Hematopoietic multipotent progenitor cell treated with erythropoietin and hydrocortisone succinate and interleukin-3 and kit ligand, for 15 days (in vitro differentiated cells): ENCODE measurements around the gene JMJD1C.
A peak's percentile ranks its signal among the peaks of the same experiment; 100 is the strongest.
"Not testable (repeated sequence)": the region's sequence is repeated elsewhere in the genome, so short reads cannot be mapped to it uniquely, and the experiment has no call there.

ENCODE experiments used
- DNase-seq: peaks from one replicate; pipeline ENCODE4 v3.0.0-alpha.2; 2015; ENCODE audit warnings: low spot score

Gene JMJD1C

DNA sequence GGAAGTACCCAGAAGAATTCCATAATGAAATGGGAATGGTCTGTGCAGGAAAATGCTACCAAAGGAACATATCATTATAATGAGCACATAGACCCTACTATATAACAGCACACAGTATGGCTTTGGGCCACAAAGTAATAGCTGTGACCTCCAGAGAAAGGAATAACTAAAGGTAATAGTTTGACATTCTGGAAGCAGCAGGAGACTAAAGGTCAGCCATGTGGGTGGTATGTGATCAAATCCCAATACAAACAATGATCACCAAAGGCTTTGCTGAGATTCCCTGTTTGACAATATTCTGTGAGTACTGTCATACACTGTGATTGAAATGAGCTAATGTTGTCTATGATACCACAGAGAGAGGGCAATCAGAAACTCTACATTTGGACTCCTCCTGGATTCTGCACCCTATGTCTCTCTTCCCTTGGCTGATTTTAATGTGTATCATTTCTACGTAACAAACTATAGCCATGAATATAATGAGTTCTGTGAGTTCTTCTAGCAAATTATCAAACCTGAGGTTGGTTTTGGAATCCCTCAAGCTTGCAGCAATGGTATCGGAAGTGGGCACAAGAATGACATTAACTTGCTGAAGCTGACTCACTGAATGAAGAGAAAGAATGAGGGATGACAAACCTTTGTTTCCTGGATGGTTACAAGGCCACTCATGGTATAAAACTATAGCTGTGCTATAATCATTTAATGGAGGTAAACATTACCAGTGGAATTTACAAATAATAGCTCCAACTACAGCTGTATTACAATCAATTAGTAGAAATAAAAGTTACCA lies 99.6 kb downstream of the JMJD1C start:
- DNase-seq = no peak

DNA sequence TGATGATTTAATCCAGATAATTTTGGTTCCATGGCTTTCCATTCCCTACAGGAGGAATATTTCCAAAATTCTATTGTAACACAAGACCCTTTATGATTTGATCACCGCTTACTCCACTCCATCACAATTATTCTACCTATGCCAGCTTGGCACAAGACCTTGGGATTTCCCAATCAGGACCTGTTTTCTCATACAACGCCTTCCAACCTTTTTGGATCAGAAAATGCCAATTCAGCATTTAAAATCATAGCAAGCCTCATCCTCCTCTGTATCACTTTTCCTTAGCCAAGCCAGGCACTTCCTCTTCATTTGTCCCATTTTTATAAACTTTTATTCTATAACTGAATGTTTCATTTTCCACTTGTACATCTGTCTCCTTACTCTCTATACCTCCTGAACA lies 100.9 kb downstream of the JMJD1C start:
- no peak for DNase-seq

DNA sequence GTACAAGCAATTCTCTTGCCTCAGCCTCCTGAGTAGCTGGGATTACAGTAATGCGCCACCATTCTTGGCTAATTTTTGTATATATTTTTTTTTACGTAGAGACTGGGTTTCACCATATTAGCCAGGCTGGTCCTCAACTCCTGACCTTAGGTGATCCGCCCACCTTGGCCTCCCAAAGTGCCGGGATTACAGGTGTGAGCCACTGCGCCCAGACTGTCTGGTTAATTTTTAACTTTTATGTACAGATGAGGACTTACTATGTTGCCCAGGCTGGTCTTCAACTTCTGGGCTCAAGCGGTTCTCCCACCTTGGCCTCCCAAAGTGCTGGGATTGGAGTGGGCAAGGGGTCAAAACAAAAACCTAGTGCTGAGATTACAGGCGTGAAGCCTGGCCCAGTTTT lies 101.8 kb downstream of the JMJD1C start:
- no peak for DNase-seq

DNA sequence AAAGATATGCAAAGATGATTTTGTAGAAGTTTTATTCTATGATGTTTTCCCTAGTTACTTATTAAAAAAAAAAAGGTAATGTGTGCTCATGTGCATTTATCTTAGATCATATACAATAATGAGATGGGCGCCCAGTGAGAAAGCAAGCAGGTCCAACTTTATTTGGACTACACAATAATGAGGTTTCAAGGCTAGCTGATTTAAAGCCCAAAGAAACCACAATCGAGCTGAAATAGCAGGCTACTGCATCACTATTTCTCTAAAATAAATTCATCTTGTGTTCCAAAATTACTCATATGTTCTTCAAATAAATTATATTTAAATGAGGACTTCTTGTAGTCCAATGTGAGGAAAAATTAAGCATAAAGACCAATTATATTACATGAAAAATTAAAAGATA lies 110.1 kb downstream of the JMJD1C start:
- no peak for DNase-seq

DNA sequence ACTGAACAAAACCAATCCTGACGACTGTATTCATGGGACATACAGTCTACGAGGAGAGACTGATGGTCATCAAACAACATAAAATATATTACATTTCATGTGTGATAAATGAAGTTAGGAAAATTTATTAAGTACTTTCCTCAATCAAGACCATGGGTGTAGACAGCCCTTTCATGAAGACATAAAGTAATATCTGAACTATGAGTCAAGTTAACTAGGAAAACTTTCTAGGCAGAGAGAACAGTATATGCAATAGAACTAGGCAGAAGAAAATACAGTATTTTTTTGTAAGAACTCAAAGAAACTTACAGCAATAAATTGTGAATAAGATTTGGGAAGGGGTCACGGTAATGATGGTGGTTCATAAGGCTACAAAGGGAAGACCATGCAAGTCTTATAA lies 112.8 kb downstream of the JMJD1C start:
- no peak for DNase-seq

DNA sequence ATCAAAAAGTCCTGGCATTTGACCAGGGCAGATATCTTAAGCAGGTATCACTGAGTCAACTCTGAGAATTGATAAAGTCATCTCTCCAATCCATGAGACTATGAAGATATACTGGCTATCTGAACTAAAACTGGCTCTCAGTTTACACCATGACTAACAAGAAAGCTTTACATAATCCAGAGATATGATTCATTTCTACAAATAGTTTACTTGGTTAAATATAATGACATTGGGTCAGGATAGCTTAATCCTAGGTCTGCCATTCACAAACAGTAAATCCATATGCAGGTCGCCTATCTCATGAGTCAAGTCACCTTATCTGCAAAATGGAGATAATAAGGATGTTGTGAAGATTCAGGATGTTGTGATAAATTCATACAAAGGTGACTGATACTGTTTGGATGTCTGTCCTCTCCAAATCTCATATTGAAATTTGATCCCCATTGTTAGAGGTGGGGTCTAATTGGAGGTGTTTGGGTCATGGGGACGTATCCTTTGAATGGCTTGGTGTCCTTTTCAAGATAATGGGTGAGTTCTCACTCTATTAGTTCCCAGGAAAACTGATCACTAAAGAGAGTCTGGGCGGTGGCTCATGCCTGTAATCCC lies 117.4 kb downstream of the JMJD1C start:
- DNase-seq = no peak

DNA sequence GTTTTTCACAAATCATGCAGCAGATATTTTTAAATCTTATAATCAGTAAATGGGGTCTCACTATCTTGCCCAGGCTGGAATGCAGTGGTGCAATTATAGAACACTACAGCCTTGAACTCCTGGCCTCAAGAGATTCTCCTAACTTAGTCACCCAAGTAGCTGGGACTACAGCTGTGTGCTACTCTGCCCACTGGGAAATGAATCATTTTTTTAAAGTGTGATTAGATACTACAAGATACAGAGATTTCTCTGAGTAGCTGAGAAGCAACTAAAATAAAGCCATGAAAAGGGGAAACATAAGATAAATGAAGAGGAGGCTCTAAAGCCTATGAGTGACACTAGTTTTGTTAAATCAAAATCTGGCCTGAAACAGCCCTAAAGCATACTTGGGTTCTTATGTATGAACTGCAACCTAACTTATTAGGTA lies 119.7 kb downstream of the JMJD1C start:
- DNase-seq = no peak

DNA sequence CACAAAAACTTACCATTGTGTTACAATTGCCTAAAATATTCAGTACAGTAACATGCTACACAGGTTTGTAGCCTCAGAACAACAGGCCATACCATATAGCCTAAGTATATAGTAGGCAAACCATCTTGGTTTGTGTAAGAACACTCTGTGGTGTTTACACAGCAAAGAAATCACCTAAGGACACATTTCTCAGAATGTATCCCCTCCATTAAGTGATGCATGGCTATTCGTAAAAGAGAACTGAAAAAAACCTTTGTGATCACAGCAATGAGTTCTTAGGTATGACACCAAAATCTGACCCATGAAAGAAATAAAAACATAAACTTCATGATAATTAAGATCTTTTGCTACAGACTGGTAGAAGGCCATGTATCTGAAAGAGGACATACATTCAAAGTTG lies 121.5 kb downstream of the JMJD1C start:
- no peak for DNase-seq

DNA sequence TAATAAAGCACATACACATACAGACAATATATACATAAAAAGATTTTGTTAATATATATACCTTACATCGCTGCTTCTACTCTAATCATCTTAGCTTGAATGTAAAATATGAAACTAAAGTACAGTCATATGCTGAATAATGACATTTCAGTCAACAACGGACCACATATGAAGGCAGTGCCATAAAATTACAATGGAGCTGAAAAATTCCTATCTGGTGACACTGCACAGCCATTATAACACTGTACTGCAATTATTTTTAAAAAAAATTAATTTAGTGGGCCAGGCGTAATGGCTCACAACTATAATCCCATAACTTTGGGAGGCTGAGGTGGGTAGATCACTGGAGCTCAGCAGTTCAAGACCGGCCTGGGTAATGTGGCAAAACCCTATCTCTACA lies 122.3 kb downstream of the JMJD1C start:
- DNase-seq = no peak

DNA sequence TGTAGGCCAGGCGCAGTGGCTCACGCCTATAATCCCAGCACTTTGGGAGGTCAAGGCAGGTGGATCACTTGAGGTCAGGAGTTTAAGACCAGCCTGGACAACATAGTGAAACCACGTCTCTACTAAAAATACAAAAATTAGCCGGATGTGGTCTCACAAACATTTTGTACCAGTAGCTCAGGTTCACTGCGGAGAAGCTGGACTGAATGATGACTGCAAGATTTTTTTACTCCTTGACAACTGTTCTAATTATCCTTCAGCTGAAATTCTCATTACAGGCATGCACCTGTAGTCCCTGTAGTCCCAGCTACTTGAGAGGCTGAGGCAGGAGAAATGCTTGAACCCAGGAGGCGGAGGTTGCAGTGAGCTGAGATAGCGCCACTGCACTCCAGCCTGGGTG lies 126.1 kb downstream of the JMJD1C start:
- DNase-seq = not testable (repeated sequence)

DNA sequence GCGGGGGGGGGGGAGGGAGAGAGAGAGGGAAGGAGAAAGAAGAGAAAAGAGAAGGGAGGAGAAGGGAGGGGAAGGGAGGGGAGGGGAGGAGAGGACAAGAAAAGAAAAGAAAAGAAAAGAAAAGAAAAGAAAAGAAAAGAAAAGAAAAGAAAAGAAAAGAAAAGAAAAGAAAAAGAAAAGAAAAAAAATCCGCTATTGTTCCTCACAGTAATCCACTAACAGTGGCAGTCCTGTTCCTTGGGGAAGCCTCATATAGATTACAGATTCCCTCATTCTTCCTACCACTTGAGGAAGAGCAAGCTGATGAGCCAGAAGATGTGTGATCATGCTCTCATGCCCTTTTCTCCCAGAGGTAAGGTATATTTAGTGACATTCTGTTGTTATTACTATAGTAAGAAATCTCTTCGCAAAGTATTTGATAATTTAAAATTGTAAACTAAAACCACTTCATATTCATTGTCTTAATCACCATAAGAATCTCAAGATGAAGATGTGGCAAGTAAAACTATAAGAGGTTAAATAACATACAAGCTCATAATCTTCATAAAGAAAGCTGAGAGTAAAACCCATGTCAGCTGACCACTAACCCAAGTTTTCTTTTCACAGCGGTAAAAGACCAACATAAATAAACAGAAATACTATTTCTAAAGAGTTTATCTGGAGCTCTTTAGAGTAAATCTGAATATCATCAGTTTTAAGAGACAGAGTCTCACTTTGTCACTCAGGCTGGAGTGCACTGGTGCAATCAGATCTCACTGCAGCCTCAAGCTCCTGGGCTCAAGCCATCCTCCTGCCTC lies 128.1 kb downstream of the JMJD1C start:
- DNase-seq = no peak

DNA sequence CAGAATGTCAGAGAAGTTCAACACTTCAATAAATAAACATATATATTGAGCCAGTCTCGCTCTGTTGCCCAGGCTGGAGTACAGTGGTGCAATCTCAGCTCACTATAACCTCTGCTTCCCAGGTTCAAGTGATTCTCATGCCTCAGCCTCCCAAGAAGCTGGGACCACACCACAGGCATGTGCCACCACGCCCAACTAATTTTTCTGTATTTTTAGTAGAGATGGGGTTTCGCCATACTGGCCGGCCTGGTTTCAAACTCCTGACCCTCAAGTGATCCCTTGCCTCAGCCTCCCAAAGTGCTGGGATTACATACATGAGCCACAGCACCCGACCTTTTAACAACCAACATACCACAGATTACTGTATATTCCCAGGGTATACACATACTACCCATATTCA lies 134.2 kb downstream of the JMJD1C start:
- DNase-seq = no peak

DNA sequence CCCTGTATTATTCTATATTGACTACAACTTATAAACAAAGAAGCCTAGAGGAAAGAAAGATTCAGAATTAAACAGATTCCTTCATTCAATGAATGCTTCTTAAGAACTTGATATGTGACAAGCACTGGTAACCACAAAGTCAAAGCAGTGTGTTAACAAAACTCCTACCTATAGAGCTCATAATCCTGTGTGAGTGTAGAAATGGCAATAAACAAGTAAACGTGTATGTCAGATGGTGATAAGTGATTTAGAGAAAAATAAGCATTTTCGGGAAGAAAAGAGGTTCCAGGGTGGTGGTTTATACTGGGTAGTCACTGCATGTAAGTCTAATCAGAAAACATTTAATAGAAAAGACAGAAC lies 141.3 kb downstream of the JMJD1C start:
- peak; percentile 31 for DNase-seq

DNA sequence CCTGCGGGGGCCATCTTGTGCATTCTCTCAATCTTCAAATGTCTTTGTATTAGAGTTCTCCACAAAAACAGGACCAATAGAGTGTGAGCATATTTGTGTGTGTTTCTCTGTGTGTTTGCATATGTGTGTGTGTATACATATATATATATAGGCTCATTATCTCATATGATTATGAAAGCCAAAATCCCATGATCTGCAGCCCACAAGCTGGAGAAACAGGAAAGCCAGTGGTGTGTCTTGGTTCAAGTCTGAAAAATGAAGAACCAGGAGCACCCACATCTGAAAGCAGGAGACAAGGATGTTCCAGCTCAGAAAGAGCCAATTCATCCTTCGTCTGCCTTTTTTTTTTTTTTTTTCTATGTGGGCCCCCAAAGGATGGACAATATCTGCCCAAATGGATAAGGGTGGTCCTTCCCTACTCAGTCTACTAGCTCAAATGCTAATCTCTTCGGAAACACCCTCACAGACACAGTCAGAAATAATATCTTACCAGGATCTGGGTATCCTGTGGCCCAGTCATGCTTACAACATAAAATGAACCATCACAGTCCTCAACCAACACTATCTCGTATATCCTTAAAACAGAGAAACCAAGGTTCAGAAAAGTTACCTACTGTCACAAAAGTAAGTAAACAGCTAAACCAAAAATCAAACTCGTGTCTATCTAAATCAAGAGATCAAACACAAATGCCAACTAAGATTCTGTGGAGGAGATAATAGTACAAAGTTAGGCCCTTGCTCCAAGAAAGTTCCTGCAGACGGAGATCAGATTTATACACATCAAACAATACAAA lies 141.9 kb downstream of the JMJD1C start:
- DNase-seq = peak; percentile 75

DNA sequence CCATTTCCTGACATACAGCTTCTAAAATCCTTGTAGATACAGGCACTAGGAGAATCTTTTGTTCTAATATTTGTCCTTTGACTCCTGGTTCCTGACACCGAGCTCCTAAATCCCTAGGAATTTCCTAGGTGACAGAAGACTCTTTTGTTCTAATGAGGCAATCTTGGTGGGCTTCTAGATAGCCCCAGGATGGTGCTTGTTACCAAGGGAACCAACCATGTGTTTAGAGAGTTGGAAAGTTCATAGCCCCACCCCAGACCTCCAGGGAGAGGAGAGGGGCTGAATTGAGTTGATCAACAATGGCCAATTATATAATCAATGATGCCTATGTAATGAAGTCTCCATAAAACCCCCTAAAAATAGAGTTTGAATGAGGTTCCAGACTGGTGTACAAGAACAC lies 145.1 kb downstream of the JMJD1C start:
- DNase-seq = no peak

DNA sequence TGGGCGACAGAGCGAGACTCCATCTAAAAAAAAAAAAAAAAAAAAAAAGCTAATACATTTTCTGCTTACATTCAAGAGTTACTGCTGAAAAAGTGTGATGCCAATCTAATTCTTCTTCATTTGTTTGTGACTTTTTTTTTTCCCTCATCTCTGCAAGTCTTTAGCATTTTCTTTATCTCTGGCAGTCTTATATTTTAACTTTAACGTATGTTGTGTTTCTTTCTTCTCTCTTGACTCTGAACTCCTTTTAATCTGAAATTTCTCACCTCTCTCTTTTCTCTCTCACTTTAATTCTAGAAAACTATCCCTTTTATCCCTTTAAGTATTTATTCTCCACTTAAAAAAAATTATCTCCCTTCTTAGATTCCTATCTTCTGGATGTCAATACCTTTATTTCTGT lies 146.5 kb downstream of the JMJD1C start:
- no peak for DNase-seq

DNA sequence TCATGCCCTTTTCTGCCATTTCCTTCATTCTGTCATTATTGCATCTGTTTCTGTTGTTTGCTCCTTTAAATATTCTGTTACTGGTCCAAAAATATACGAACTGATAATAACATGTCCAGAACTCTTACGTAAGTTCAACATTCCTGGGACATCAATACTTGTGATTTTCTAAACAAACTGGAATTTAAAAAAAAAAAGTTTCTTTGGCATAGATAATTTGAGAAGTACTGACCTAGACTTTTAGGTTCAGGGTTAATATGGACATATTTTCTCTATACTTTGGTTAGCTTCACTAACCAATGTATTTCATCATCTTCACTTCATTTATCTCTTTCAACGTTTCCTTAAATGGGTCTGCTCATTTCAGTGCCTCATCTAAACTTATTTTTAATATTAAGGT lies 147.3 kb downstream of the JMJD1C start:
- DNase-seq = no peak

DNA sequence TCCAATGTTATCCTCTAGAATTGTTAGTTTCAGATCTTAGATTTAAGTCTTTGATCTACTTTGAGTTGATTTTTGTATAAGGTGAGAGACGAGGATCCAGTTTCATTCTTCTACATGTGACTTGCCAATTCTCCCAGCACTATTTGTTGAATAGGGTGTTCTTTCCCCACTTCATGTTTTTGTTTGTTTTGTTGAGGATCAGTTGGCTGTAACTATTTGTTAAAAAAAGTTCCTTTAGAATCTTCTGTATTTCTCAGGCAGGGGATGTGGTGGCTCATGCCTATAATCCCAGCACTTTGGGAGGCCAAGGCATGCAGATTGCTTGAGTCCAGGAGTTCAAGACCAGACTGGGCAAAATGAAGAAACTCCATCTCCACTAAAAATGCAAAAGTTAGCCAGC lies 151.8 kb downstream of the JMJD1C start:
- no peak for DNase-seq

DNA sequence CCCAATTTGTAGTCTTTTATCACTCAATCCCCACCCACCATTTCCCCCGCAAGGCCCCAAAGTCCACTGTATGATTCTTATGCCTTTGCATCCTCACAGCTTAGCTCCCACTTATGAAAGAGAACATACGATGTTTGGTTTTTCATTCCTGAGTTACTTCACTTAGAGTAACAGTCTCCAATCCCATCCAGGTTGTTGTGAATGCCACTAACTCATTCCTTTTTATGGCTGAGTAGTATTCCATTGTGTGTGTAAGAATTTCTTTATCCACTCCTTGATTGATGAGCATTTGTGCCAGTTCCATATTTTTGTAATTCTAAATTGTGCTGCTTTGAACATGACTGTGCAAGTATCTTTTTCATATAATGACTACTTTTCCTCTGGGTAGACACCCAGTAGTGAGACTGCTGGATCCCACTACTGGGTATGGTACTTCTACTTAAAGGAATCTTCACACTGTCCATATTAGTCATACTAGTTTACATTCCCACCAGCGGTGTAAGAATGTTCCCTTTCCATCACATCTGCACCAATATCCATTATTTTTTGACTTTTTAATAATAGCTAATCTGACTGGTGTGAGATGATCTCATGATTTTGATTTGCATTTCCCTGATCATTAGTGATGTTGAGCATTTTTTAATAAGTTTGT lies 152.6 kb downstream of the JMJD1C start:
- DNase-seq = no peak

DNA sequence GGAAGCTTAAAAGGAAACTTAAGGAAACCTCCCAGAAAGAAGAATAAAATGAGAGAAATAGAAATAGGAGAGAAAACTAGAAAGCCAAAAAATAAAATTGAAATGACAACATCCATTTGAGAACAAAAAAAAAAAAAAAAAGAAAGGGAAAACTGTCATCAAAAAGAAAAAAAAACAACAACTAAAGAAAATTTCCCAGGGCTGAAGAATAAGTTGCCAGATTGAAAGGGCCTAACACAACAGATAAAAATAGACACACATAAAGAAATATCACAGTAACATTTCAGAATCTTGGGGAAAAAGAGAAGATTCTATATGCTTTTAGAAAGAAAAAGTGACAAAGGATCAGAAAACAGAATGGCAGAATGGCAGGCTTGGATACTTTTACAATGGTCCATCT lies 157.1 kb downstream of the JMJD1C start:
- DNase-seq = no peak

DNA sequence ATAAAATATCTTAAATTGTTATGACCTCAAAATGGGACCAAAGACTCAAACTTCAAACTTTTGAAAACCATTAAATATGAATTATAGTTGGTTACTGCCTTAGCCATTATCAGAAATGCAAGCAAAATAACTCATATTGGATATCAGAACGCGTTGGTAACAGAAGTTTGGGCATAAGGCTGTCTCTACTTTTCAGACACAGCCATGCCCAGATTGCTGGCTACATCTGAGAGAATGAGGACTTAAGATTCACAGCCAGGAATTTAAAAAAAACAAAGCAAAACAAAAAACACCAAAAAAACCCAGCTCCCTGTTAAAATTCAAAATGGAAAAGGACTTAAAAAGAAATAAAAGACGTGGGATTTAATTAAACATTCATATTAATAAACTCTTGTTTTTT lies 161.6 kb downstream of the JMJD1C start:
- DNase-seq = no peak

DNA sequence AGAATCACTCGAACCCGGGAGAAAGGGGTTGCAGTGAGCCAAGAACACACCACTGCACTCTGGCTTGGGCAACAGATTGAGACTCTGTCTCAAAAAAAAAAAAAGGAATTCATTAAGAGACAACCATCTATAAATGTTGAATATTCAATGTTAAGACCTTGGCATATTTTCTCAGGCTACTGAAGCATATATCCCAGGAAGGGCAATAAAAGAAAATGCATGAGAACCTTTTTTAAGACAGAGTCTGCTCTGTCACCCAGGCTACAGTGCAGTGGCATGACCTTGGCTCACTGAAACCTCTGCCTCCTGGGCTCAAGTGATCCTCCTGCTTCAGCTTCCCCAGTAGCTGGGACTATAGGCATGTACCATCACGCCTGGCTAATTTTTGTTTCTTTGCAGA lies 165.0 kb downstream of the JMJD1C start:
- no peak for DNase-seq
